Measurements from ENCODE around the gene ANO6. TPM values are rescaled to one million over a fixed set of nuclear protein-coding genes. Genes with fewer than 3 reads are reported as not detected.
"Not testable (repeated sequence)": the region's sequence is repeated elsewhere in the genome, so short reads cannot be mapped to it uniquely, and the experiment has no call there.

The ANO6 gene
- total RNA-seq, 1 donor from 2014 or later, result 32.0 TPM

- Mint-ChIP-seq H3K4me1 (no peaks in the 10 kb centered on the region), H3K9me3 (peaks cover 8% of the 10 kb centered on the region), H3K36me3 (ENCODE audit: low read depth) (peaks cover 58% of the 10 kb centered on the region), H3K27ac (ENCODE audit: unreplicated experiment) (no peak overlapping the region), H3K27me3 (ENCODE audit: low read depth) (no peaks in the 10 kb centered on the region), H3K4me3 (no peak overlapping the region)
- TF ChIP-seq, protein P1, sequence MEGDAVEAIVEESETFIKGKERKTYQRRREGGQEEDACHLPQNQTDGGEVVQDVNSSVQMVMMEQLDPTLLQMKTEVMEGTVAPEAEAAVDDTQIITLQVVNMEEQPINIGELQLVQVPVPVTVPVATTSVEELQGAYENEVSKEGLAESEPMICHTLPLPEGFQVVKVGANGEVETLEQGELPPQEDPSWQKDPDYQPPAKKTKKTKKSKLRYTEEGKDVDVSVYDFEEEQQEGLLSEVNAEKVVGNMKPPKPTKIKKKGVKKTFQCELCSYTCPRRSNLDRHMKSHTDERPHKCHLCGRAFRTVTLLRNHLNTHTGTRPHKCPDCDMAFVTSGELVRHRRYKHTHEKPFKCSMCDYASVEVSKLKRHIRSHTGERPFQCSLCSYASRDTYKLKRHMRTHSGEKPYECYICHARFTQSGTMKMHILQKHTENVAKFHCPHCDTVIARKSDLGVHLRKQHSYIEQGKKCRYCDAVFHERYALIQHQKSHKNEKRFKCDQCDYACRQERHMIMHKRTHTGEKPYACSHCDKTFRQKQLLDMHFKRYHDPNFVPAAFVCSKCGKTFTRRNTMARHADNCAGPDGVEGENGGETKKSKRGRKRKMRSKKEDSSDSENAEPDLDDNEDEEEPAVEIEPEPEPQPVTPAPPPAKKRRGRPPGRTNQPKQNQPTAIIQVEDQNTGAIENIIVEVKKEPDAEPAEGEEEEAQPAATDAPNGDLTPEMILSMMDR (conservative IDR thresholded peaks at IDR 0.05), result no peak
- no peak for DNase-seq (ENCODE audit: low read depth, low spot score)
Observed at GRCh38 chr12:45389426-45389825, 173.5 kb downstream of the ANO6 start.

GRCh38 chr12:45397499-45397898 is 181.6 kb downstream of the ANO6 start:
- not testable (repeated sequence) for H3K27me3 Mint-ChIP-seq (ENCODE audit: low read depth); DNase-seq (ENCODE audit: low read depth, low spot score); H3K4me1 Mint-ChIP-seq; H3K4me3 Mint-ChIP-seq; H3K27ac Mint-ChIP-seq (ENCODE audit: unreplicated experiment)
- peaks cover 14% of the 10 kb centered on the region for H3K9me3 Mint-ChIP-seq
- peaks cover 47% of the 10 kb centered on the region for H3K36me3 Mint-ChIP-seq (ENCODE audit: low read depth)

- peaks cover 39% of the 10 kb centered on the region for H3K36me3 Mint-ChIP-seq (ENCODE audit: low read depth)
- no peak overlapping the region for H3K4me3 Mint-ChIP-seq
- no peaks in the 10 kb centered on the region for H3K27me3 Mint-ChIP-seq (ENCODE audit: low read depth)
- H3K9me3 Mint-ChIP-seq, result peaks cover 7% of the 10 kb centered on the region
- no peak for DNase-seq (ENCODE audit: low read depth, low spot score)
- H3K27ac Mint-ChIP-seq (ENCODE audit: unreplicated experiment), result no peak overlapping the region
- H3K4me1 Mint-ChIP-seq, result no peaks in the 10 kb centered on the region
- TF ChIP-seq, protein P1 (conservative IDR thresholded peaks at IDR 0.05), result no peak
Observed at GRCh38 chr12:45398552-45398951, 182.7 kb downstream of the ANO6 start.

- DNase-seq (ENCODE audit: low read depth, low spot score), result no peak
- Mint-ChIP-seq H3K36me3 (ENCODE audit: low read depth) (peaks cover 20% of the 10 kb centered on the region), H3K4me3 (no peak overlapping the region), H3K27me3 (ENCODE audit: low read depth) (no peaks in the 10 kb centered on the region), H3K4me1 (peaks cover 7% of the 10 kb centered on the region), H3K27ac (ENCODE audit: unreplicated experiment) (no peak overlapping the region), H3K9me3 (peaks cover 4% of the 10 kb centered on the region)
- TF ChIP-seq, protein P1 (conservative IDR thresholded peaks at IDR 0.05), result no peak
Observed at GRCh38 chr12:45400991-45401390, 185.1 kb downstream of the ANO6 start.

GRCh38 chr12:45402288-45402687 is 186.4 kb downstream of the ANO6 start:
- H3K4me1 Mint-ChIP-seq, result peaks cover 7% of the 10 kb centered on the region
- no peak for DNase-seq (ENCODE audit: low read depth, low spot score)

More at GRCh38 chr12:45402288-45402687, 186.4 kb downstream of the ANO6 start:
- no peaks in the 10 kb centered on the region for H3K27me3 Mint-ChIP-seq (ENCODE audit: low read depth)
- no peak overlapping the region for H3K4me3 Mint-ChIP-seq
- TF ChIP-seq, protein P1 (conservative IDR thresholded peaks at IDR 0.05), result no peak
- H3K36me3 Mint-ChIP-seq (ENCODE audit: low read depth), result peaks cover 11% of the 10 kb centered on the region
- H3K27ac Mint-ChIP-seq (ENCODE audit: unreplicated experiment), result no peak overlapping the region
- no peaks in the 10 kb centered on the region for H3K9me3 Mint-ChIP-seq

Data from neural crest cell (in vitro differentiated cells).